ENCODE data around the gene BACH2.

BACH2 gene

GRCh38 chr6:90096818-90097217 lies 199.8 kb downstream of the BACH2 start:
- H3F3A ChIP-seq (ENCODE audit: insufficient read depth): no peaks in the 10 kb centered on the region
- H4K20me1 ChIP-seq (ENCODE audit: low read depth, low read length): no peaks in the 10 kb centered on the region
- H3K27me3 ChIP-seq (ENCODE audit: low read length): no peaks in the 10 kb centered on the region
- no peak overlapping the region for H3K4me2 ChIP-seq (ENCODE audit: low read depth, low read length, poor library complexity, severe bottlenecking)
- H3K9ac ChIP-seq (ENCODE audit: low read length): no peak overlapping the region
- H3K9me2 ChIP-seq (replicated peaks; ENCODE audit: insufficient read depth, low read length): no peaks in the 10 kb centered on the region
- no peaks in the 10 kb centered on the region for H3K9me3 ChIP-seq (ENCODE audit: insufficient read depth, low read length)
- no peak for TF ChIP-seq EZH2phosphoT487 (conservative IDR thresholded peaks at IDR 0.05; ENCODE audit: low read length)
- TF ChIP-seq, protein P1, sequence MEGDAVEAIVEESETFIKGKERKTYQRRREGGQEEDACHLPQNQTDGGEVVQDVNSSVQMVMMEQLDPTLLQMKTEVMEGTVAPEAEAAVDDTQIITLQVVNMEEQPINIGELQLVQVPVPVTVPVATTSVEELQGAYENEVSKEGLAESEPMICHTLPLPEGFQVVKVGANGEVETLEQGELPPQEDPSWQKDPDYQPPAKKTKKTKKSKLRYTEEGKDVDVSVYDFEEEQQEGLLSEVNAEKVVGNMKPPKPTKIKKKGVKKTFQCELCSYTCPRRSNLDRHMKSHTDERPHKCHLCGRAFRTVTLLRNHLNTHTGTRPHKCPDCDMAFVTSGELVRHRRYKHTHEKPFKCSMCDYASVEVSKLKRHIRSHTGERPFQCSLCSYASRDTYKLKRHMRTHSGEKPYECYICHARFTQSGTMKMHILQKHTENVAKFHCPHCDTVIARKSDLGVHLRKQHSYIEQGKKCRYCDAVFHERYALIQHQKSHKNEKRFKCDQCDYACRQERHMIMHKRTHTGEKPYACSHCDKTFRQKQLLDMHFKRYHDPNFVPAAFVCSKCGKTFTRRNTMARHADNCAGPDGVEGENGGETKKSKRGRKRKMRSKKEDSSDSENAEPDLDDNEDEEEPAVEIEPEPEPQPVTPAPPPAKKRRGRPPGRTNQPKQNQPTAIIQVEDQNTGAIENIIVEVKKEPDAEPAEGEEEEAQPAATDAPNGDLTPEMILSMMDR (IDR thresholded peaks at IDR 0.05; ENCODE audit: insufficient read depth, low read length, poor library complexity, severe bottlenecking): no peak
- H3K36me3 ChIP-seq (ENCODE audit: low read length): 0 out of 2 replicates have a peak, but pooled peaks cover 3% of the 10 kb centered on the region
- H2AFZ ChIP-seq (ENCODE audit: low read depth, low read length, severe bottlenecking): no peak overlapping the region
- H3K27ac ChIP-seq (ENCODE audit: low read depth, low read length): no peak overlapping the region
- H3K79me2 ChIP-seq (ENCODE audit: insufficient read depth, low read length): no peaks in the 10 kb centered on the region
- no peak overlapping the region for H3K4me3 ChIP-seq (ENCODE audit: insufficient read depth, low read length, poor library complexity, severe bottlenecking)

DNA sequence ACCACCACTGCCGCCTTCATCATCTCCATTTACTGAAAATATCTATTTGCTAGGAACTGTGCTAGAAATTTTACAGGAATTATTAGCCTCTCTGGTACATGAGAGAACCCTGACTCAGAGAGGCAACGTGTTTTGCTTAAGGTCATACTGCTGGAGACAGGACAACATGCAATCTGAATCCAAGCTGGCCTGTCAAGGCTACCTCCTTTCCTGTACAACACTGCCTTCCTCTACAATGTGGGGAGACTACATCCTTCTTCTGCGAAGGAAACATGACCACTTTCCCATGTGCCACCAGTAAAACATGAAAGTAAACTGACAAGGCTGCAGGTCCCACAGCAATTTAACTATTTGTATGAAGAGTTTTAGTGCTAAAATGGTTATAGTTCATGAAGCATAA lies 200.9 kb downstream of the BACH2 start:
- Histone ChIP-seq H3K9me2 (replicated peaks; ENCODE audit: insufficient read depth, low read length) (no peaks in the 10 kb centered on the region), H3K9ac (ENCODE audit: low read length) (no peak overlapping the region), H3F3A (ENCODE audit: insufficient read depth) (no peaks in the 10 kb centered on the region), H2AFZ (ENCODE audit: low read depth, low read length, severe bottlenecking) (no peak overlapping the region), H3K27me3 (ENCODE audit: low read length) (no peaks in the 10 kb centered on the region), H3K27ac (ENCODE audit: low read depth, low read length) (no peak overlapping the region), H3K4me2 (ENCODE audit: low read depth, low read length, poor library complexity, severe bottlenecking) (no peak overlapping the region), H4K20me1 (ENCODE audit: low read depth, low read length) (no peaks in the 10 kb centered on the region), H3K9me3 (ENCODE audit: insufficient read depth, low read length) (no peaks in the 10 kb centered on the region), H3K79me2 (ENCODE audit: insufficient read depth, low read length) (no peaks in the 10 kb centered on the region), H3K4me3 (ENCODE audit: insufficient read depth, low read length, poor library complexity, severe bottlenecking) (no peak overlapping the region), H3K36me3 (ENCODE audit: low read length) (no peaks in the 10 kb centered on the region)
- TF ChIP-seq EZH2phosphoT487 (conservative IDR thresholded peaks at IDR 0.05; ENCODE audit: low read length): no peak
- TF ChIP-seq, protein P1 (IDR thresholded peaks at IDR 0.05; ENCODE audit: insufficient read depth, low read length, poor library complexity, severe bottlenecking): no peak

GRCh38 chr6:90095145-90095544 lies 201.5 kb downstream of the BACH2 start:
- no peak overlapping the region for H3K4me3 ChIP-seq (ENCODE audit: insufficient read depth, low read length, poor library complexity, severe bottlenecking)
- peaks cover under 1% of the 10 kb centered on the region; the same call in 1 of the 2 replicates for H3K79me2 ChIP-seq (ENCODE audit: insufficient read depth, low read length)
- no peak overlapping the region for H3K4me2 ChIP-seq (ENCODE audit: low read depth, low read length, poor library complexity, severe bottlenecking)
- no peaks in the 10 kb centered on the region for H3K9me2 ChIP-seq (replicated peaks; ENCODE audit: insufficient read depth, low read length)
- H3K27me3 ChIP-seq (ENCODE audit: low read length): no peaks in the 10 kb centered on the region
- no peaks in the 10 kb centered on the region for H3K9me3 ChIP-seq (ENCODE audit: insufficient read depth, low read length)
- no peak overlapping the region for H2AFZ ChIP-seq (ENCODE audit: low read depth, low read length, severe bottlenecking)
- TF ChIP-seq, protein P1 (IDR thresholded peaks at IDR 0.05; ENCODE audit: insufficient read depth, low read length, poor library complexity, severe bottlenecking): no peak
- TF ChIP-seq EZH2phosphoT487 (conservative IDR thresholded peaks at IDR 0.05; ENCODE audit: low read length): no peak
- H3F3A ChIP-seq (ENCODE audit: insufficient read depth): no peaks in the 10 kb centered on the region
- H4K20me1 ChIP-seq (ENCODE audit: low read depth, low read length): no peaks in the 10 kb centered on the region
- no peaks in the 10 kb centered on the region for H3K36me3 ChIP-seq (ENCODE audit: low read length)
- H3K27ac ChIP-seq (ENCODE audit: low read depth, low read length): no peak overlapping the region
- H3K9ac ChIP-seq (ENCODE audit: low read length): no peak overlapping the region
